ENCODE measurements around the gene CNTROB. TPM values are rescaled to one million over a fixed set of nuclear protein-coding genes. Genes with fewer than 3 reads are reported as not detected.

The CNTROB gene
- total and polyA plus RNA-seq, 2 donors (not counting 1 experiment from before 2014, with no cell fraction given): 23.1 to 34.8 TPM

DNA sequence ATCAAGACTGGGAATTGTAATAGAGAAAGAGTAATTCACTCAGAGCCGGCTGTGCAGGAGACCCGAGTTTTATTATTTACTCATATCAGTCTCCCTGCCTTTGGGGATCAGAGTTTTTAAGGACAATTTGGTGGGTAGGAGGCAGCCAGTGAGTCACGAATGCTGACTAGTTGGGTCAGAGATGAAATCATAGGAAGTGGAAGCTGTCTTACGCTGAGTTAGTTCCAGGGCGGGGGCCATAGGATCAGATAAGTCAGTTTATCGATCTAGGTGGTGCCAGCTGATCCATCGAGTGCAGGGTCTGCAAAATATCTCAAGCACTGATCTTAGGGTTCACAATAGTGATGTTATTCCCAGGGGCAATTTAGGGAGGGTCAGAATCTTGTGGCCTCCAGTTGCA, 50.2 kb downstream of the CNTROB start:
- Histone ChIP-seq H3K36me3 (replicated peaks in 1 of 2; ENCODE audit: control extremely low read depth in 1 of 2, control insufficient read depth in 1 of 2, extremely low read depth in 1 of 2, insufficient read depth in 2 of 2, low read length in 1 of 2) (no peaks in the 10 kb centered on the region), H3K9ac (ENCODE audit: low read length) (no peak overlapping the region), H3K27me3 (replicated peaks in 1 of 4; ENCODE audit: control extremely low read depth in 1 of 4, control insufficient read depth in 3 of 4, insufficient read depth in 4 of 4, low read length in 3 of 4) (peaks cover 0 to 4% (median 0%) of the 10 kb centered on the region in 4 experiments), H3K4me1 (ENCODE audit: control insufficient read depth in 2 of 2, insufficient read depth in 2 of 2, low read length in 2 of 2) (no peaks in the 10 kb centered on the region), H2AFZ (ENCODE audit: insufficient read depth, low read depth, low read length, poor library complexity, severe bottlenecking) (no peak overlapping the region), H3K79me2 (ENCODE audit: control insufficient read depth, insufficient read depth, low read length) (no peaks in the 10 kb centered on the region), H3K27ac (ENCODE audit: low read length in 2 of 2) (no peak overlapping the region), H3K4me2 (replicated peaks; ENCODE audit: low read depth, low read length, poor library complexity, severe bottlenecking) (no peak overlapping the region), H4K20me1 (ENCODE audit: control insufficient read depth, insufficient read depth, low read length, poor library complexity, severe bottlenecking) (no peaks in the 10 kb centered on the region), H3K4me3 (ENCODE audit: control extremely low read depth in 1 of 5, extremely low read depth in 1 of 5, insufficient read depth in 1 of 5, low read depth in 2 of 5, low read length in 4 of 5) (no peak overlapping the region), H3K9me3 (ENCODE audit: control extremely low read depth in 1 of 3, control insufficient read depth in 2 of 3, insufficient read depth in 1 of 3, low read length in 2 of 3) (no peaks in the 10 kb centered on the region)
- no peaks in the 10 kb centered on the region for H3K4me1 Mint-ChIP-seq
- CTCF ChIA-PET: interaction anchor here (5.9 to 9.8 kb wide), 3 partner anchors 70 to 118 kb away, joined by 51 to 284 read pairs (median 131); partner anchors contain the start of gene RNF227
- 91% methylated on average over 5 of the region's 7 CpGs for WGBS (ENCODE audit: insufficient coverage)
- no peaks in the 10 kb centered on the region for H3K9me3 Mint-ChIP-seq (ENCODE audit: insufficient read depth)
- TF ChIP-seq, protein P1, sequence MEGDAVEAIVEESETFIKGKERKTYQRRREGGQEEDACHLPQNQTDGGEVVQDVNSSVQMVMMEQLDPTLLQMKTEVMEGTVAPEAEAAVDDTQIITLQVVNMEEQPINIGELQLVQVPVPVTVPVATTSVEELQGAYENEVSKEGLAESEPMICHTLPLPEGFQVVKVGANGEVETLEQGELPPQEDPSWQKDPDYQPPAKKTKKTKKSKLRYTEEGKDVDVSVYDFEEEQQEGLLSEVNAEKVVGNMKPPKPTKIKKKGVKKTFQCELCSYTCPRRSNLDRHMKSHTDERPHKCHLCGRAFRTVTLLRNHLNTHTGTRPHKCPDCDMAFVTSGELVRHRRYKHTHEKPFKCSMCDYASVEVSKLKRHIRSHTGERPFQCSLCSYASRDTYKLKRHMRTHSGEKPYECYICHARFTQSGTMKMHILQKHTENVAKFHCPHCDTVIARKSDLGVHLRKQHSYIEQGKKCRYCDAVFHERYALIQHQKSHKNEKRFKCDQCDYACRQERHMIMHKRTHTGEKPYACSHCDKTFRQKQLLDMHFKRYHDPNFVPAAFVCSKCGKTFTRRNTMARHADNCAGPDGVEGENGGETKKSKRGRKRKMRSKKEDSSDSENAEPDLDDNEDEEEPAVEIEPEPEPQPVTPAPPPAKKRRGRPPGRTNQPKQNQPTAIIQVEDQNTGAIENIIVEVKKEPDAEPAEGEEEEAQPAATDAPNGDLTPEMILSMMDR (IDR thresholded peaks at IDR 0.05): no peak
- no peak for TF ChIP-seq EZH2 (IDR thresholded peaks at IDR 0.05; ENCODE audit: borderline replicate concordance, insufficient read depth, low read depth, low read length, poor library complexity, severe bottlenecking)
- POLR2A ChIA-PET: no interaction called here
- intact Hi-C loops (cut with micrococcal nuclease): no loop called here
- H3K27me3 Mint-ChIP-seq: peaks cover 38% of the 10 kb centered on the region
- ATAC-seq (ENCODE audit: low read depth): no peak
- H3K4me3 Mint-ChIP-seq: no peak overlapping the region
- H3K27ac Mint-ChIP-seq: no peak overlapping the region
- no peak for DNase-seq

DNA sequence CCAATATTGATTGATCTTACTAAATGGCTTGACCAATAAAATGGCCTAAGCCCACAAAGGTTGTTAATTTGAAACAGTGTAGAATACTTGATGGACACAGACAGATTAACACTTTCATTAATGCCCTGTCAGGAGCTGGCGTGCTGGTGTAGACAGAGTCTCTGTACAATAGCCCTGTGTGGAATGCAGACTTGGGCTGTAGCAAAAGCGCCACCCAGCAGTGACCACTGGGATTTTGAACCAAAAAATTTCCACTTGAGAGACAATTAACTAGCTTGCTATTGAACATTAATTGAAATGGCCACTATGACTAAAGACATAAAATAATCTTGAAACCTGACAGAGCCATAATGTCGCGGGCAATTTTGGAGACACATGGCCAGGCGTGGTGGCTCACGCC, 50.7 kb downstream of the CNTROB start:
- H3K27me3 Mint-ChIP-seq: peaks cover 40% of the 10 kb centered on the region
- H3K9me3 Mint-ChIP-seq (ENCODE audit: insufficient read depth): no peaks in the 10 kb centered on the region
- CTCF ChIA-PET: interaction anchor here (0.6 to 9.8 kb wide), 6 partner anchors 10 to 155 kb away, joined by 3 to 284 read pairs (median 28); partner anchors contain the start of gene RNF227
- H3K27ac Mint-ChIP-seq: no peak overlapping the region
- Histone ChIP-seq H3K4me3 (ENCODE audit: control extremely low read depth in 1 of 5, extremely low read depth in 1 of 5, insufficient read depth in 1 of 5, low read depth in 2 of 5, low read length in 4 of 5) (no peak overlapping the region), H3K4me2 (replicated peaks; ENCODE audit: low read depth, low read length, poor library complexity, severe bottlenecking) (no peak overlapping the region), H3K79me2 (ENCODE audit: control insufficient read depth, insufficient read depth, low read length) (no peaks in the 10 kb centered on the region), H3K9ac (ENCODE audit: low read length) (no peak overlapping the region), H3K27me3 (replicated peaks in 1 of 4; ENCODE audit: control extremely low read depth in 1 of 4, control insufficient read depth in 3 of 4, insufficient read depth in 4 of 4, low read length in 3 of 4) (peaks cover 0 to 4% (median 0%) of the 10 kb centered on the region in 4 experiments), H3K27ac (ENCODE audit: low read length in 2 of 2) (no peak overlapping the region), H3K9me3 (ENCODE audit: control extremely low read depth in 1 of 3, control insufficient read depth in 2 of 3, insufficient read depth in 1 of 3, low read length in 2 of 3) (no peaks in the 10 kb centered on the region), H3K36me3 (replicated peaks in 1 of 2; ENCODE audit: control extremely low read depth in 1 of 2, control insufficient read depth in 1 of 2, extremely low read depth in 1 of 2, insufficient read depth in 2 of 2, low read length in 1 of 2) (no peaks in the 10 kb centered on the region), H3K4me1 (ENCODE audit: control insufficient read depth in 2 of 2, insufficient read depth in 2 of 2, low read length in 2 of 2) (no peaks in the 10 kb centered on the region), H2AFZ (ENCODE audit: insufficient read depth, low read depth, low read length, poor library complexity, severe bottlenecking) (no peak overlapping the region), H4K20me1 (ENCODE audit: control insufficient read depth, insufficient read depth, low read length, poor library complexity, severe bottlenecking) (no peaks in the 10 kb centered on the region)
- TF ChIP-seq, protein P1 (IDR thresholded peaks at IDR 0.05): no peak
- TF ChIP-seq EZH2 (IDR thresholded peaks at IDR 0.05; ENCODE audit: borderline replicate concordance, insufficient read depth, low read depth, low read length, poor library complexity, severe bottlenecking): no peak
- no peak overlapping the region for H3K4me3 Mint-ChIP-seq
- POLR2A ChIA-PET: no interaction called here
- no peak for DNase-seq
- intact Hi-C loops (cut with micrococcal nuclease): no loop called here
- WGBS (ENCODE audit: insufficient coverage): no CpG with 5 or more reads among the region's 6 CpGs
- ATAC-seq (ENCODE audit: low read depth): no peak
- no peaks in the 10 kb centered on the region for H3K4me1 Mint-ChIP-seq
